ENCODE results near the gene MYO7A. TPM values are rescaled to one million over a fixed set of nuclear protein-coding genes. Genes with fewer than 3 reads are reported as not detected.

The MYO7A gene
- total and polyA plus RNA-seq, 2 experiments from 2014 or later: 9.8 to 10.1 TPM

DNA sequence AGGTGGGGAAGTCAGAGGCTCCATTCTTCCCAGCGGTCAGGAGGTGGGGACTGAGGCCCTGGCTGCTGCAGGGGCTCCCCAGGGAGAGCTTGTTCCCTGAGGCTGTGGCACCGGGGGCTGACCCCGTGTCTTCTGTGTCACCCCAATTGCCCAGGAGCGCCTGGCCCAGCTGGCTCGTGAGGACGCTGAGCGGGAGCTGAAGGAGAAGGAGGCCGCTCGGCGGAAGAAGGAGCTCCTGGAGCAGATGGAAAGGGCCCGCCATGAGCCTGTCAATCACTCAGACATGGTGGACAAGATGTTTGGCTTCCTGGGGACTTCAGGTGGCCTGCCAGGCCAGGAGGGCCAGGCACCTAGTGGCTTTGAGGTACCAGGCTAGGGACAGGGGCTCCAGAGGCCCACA is 53.2 kb downstream of the MYO7A start:
- no peaks in the 10 kb centered on the region for H3K36me3 ChIP-seq (replicated peaks; ENCODE audit: insufficient read depth, low read depth)
- H3K4me1 ChIP-seq (ENCODE audit: insufficient read depth): no peaks in the 10 kb centered on the region
- TF ChIP-seq EZH2phosphoT487 (IDR thresholded peaks at IDR 0.05; ENCODE audit: low read depth, severe bottlenecking, unreplicated experiment): no peak
- no peak for TF ChIP-seq EZH2 (IDR thresholded peaks at IDR 0.05; ENCODE audit: borderline replicate concordance)
- TF ChIP-seq, protein P1, sequence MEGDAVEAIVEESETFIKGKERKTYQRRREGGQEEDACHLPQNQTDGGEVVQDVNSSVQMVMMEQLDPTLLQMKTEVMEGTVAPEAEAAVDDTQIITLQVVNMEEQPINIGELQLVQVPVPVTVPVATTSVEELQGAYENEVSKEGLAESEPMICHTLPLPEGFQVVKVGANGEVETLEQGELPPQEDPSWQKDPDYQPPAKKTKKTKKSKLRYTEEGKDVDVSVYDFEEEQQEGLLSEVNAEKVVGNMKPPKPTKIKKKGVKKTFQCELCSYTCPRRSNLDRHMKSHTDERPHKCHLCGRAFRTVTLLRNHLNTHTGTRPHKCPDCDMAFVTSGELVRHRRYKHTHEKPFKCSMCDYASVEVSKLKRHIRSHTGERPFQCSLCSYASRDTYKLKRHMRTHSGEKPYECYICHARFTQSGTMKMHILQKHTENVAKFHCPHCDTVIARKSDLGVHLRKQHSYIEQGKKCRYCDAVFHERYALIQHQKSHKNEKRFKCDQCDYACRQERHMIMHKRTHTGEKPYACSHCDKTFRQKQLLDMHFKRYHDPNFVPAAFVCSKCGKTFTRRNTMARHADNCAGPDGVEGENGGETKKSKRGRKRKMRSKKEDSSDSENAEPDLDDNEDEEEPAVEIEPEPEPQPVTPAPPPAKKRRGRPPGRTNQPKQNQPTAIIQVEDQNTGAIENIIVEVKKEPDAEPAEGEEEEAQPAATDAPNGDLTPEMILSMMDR (IDR thresholded peaks at IDR 0.05; ENCODE audit: poor library complexity): no peak
- H3K27me3 ChIP-seq: no peaks in the 10 kb centered on the region
- H3K9me2 ChIP-seq (replicated peaks; ENCODE audit: insufficient read depth): no peaks in the 10 kb centered on the region
- H3K4me3 ChIP-seq: no peak overlapping the region
- H3K4me2 ChIP-seq: no peak overlapping the region
- H3K9me3 ChIP-seq (ENCODE audit: low read depth): no peaks in the 10 kb centered on the region
- H2AFZ ChIP-seq: no peak overlapping the region
- no peaks in the 10 kb centered on the region for H4K20me1 ChIP-seq (ENCODE audit: insufficient read depth, poor library complexity, severe bottlenecking)
- H3K27ac ChIP-seq: no peak overlapping the region
- 89% methylated on average over 11 of the region's 11 CpGs for WGBS (ENCODE audit: low lambda C conversion rate, missing lambda C conversion rate)
- no peaks in the 10 kb centered on the region for H3K79me2 ChIP-seq
- no peak for DNase-seq (ENCODE audit: low spot score)

DNA sequence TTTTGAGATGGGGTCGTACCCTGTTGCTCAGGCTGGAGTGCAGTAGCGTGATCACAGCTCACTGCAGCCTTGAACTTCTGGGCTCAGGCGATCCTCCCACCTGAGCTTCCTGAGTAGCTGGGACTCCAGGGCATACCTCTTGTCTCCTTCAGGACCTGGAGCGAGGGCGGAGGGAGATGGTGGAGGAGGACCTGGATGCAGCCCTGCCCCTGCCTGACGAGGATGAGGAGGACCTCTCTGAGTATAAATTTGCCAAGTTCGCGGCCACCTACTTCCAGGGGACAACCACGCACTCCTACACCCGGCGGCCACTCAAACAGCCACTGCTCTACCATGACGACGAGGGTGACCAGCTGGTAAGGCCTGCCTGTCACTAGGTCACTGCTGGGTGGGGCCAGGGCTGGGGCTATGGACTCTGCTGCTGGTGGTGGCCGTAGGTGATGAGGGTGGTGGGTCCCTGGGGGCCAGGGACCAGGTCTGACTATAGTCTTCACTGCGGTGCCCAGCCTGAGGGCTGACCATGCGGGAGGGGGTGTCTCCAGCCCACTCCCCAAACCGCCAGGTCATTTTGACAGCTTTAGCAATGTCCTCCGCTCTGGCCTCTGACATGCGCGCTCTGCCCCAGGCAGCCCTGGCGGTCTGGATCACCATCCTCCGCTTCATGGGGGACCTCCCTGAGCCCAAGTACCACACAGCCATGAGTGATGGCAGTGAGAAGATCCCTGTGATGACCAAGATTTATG is 53.9 kb downstream of the MYO7A start:
- H3K4me3 ChIP-seq: no peak overlapping the region
- no peaks in the 10 kb centered on the region for H3K79me2 ChIP-seq
- TF ChIP-seq, protein P1 (IDR thresholded peaks at IDR 0.05; ENCODE audit: poor library complexity): no peak
- no peak for TF ChIP-seq EZH2 (IDR thresholded peaks at IDR 0.05; ENCODE audit: borderline replicate concordance)
- no peak for TF ChIP-seq EZH2phosphoT487 (IDR thresholded peaks at IDR 0.05; ENCODE audit: low read depth, severe bottlenecking, unreplicated experiment)
- H3K4me2 ChIP-seq: no peak overlapping the region
- WGBS (ENCODE audit: low lambda C conversion rate, missing lambda C conversion rate): 91% methylated on average over 22 of the region's 22 CpGs
- H2AFZ ChIP-seq: no peak overlapping the region
- no peaks in the 10 kb centered on the region for H4K20me1 ChIP-seq (ENCODE audit: insufficient read depth, poor library complexity, severe bottlenecking)
- DNase-seq (ENCODE audit: low spot score): no peak
- H3K4me1 ChIP-seq (ENCODE audit: insufficient read depth): no peaks in the 10 kb centered on the region
- no peak overlapping the region for H3K27ac ChIP-seq
- no peaks in the 10 kb centered on the region for H3K36me3 ChIP-seq (replicated peaks; ENCODE audit: insufficient read depth, low read depth)
- no peaks in the 10 kb centered on the region for H3K9me3 ChIP-seq (ENCODE audit: low read depth)
- H3K27me3 ChIP-seq: no peaks in the 10 kb centered on the region
- H3K9me2 ChIP-seq (replicated peaks; ENCODE audit: insufficient read depth): no peaks in the 10 kb centered on the region

DNA sequence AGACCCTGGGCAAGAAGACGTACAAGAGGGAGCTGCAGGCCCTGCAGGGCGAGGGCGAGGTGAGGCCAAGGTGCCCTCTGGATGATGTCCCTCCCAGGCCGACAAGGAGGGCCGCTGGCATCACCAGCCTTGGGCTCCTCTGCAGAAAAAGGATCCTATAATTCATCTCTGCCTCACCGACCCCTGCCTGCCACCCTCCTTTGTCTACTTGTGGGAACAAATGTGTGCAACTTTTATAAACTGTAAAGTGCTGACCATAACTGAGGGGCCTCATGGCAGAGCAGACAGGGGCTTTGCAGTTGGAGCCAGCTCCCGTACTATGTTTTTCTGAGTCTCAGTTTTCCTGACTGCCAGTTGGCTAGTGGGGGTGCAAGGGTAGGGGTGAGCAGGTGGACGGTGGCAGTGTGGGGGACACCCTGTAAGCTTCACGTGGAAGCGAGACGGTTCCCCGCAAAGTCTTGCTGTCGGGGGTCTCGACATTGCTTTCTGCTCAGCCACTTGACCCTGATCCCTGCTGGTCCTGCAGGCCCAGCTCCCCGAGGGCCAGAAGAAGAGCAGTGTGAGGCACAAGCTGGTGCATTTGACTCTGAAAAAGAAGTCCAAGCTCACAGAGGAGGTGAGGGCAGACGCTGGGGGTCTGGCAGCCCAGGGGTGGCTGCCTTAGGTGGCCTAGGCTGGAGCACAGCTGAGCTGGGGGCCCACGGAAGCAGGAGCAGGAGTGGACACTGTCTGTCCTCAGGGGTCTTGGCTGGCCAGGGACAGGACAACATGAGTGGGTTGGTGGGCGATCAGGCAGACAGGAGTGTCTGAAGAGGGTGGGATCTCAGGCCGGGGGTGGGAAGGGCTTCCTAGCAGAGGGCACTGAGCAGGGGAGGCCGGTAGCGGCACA is 54.7 kb downstream of the MYO7A start:
- Histone ChIP-seq H3K9me3 (ENCODE audit: low read depth) (no peaks in the 10 kb centered on the region), H3K27ac (no peak overlapping the region), H3K79me2 (no peaks in the 10 kb centered on the region), H2AFZ (no peak overlapping the region), H3K36me3 (replicated peaks; ENCODE audit: insufficient read depth, low read depth) (no peaks in the 10 kb centered on the region), H3K4me1 (ENCODE audit: insufficient read depth) (no peaks in the 10 kb centered on the region), H3K4me2 (no peak overlapping the region), H3K9me2 (replicated peaks; ENCODE audit: insufficient read depth) (no peaks in the 10 kb centered on the region), H3K27me3 (no peaks in the 10 kb centered on the region), H3K4me3 (no peak overlapping the region), H4K20me1 (ENCODE audit: insufficient read depth, poor library complexity, severe bottlenecking) (no peaks in the 10 kb centered on the region)
- no peak for DNase-seq (ENCODE audit: low spot score)
- TF ChIP-seq, protein P1 (IDR thresholded peaks at IDR 0.05; ENCODE audit: poor library complexity): no peak
- TF ChIP-seq EZH2phosphoT487 (IDR thresholded peaks at IDR 0.05; ENCODE audit: low read depth, severe bottlenecking, unreplicated experiment) (no peak), EZH2 (IDR thresholded peaks at IDR 0.05; ENCODE audit: borderline replicate concordance) (no peak)
- 93% methylated on average over 21 of the region's 21 CpGs for WGBS (ENCODE audit: low lambda C conversion rate, missing lambda C conversion rate)

Measured in hepatocyte (in vitro differentiated cells).